GM23338 (cell line): ENCODE measurements around the gene LRMDA. TPM values are rescaled to one million over a fixed set of nuclear protein-coding genes. Genes with fewer than 3 reads are reported as not detected.

Source experiments
- ATAC-seq: fragments of 200-7000 bp; cut with Tn5 transposase; 3 replicates; pipeline ENCODE4 v1.9.1; 2020
- DNase-seq: peaks from one replicate; pipeline ENCODE4 v3.0.0-alpha.2; 2015; ENCODE audit warnings: low spot score
- H2AFZ ChIP-seq: fragments of 200-600 bp; sonication (generic); 2 replicates; pipeline ENCODE4 v1.8.0; 2016; ENCODE audit warnings: antibody characterized with exemption, mild to moderate bottlenecking, moderate library complexity
- H3F3A ChIP-seq: fragments of 200-600 bp; sonication (generic); replicated peaks from 2 replicates; pipeline ENCODE4 v1.8.0; 2017; ENCODE audit warnings: antibody characterized with exemption, mixed run types, low read depth
- H3K27ac ChIP-seq: fragments of 200-600 bp; sonication (generic); 2 replicates; pipeline ENCODE4 v1.6.1; 2016; ENCODE audit warnings: low read depth
- H3K27me3 ChIP-seq: fragments of 200-600 bp; sonication (generic); 2 replicates; pipeline ENCODE4 v1.8.0; 2016; ENCODE audit warnings: mild to moderate bottlenecking, mixed run types, moderate library complexity; ENCODE audit not compliant: insufficient read depth
- H3K36me3 ChIP-seq: fragments of 200-600 bp; sonication (generic); 2 replicates; pipeline ENCODE4 v1.8.0; 2016; ENCODE audit warnings: mild to moderate bottlenecking; ENCODE audit not compliant: insufficient read depth
- H3K4me1 ChIP-seq: fragments of 200-600 bp; sonication (generic); 2 replicates; pipeline ENCODE4 v1.8.0; 2016; ENCODE audit warnings: mild to moderate bottlenecking, moderate library complexity; ENCODE audit not compliant: insufficient read depth
- H3K4me2 ChIP-seq: fragments of 200-600 bp; sonication (generic); 2 replicates; pipeline ENCODE4 v1.7.1; 2017; ENCODE audit warnings: mixed run types
- H3K4me3 ChIP-seq: fragments of 200-600 bp; sonication (generic); 2 replicates; pipeline ENCODE4 v1.6.1; 2016; ENCODE audit warnings: mixed run types
- H3K79me2 ChIP-seq: fragments of 200-600 bp; sonication (generic); replicated peaks from 2 replicates; pipeline ENCODE4 v1.8.0; 2017; ENCODE audit warnings: mild to moderate bottlenecking; ENCODE audit not compliant: insufficient read depth
- H3K9me2 ChIP-seq: fragments of 200-600 bp; sonication (generic); 2 replicates; pipeline ENCODE4 v1.8.0; 2017; ENCODE audit not compliant: insufficient read depth
- H4K20me1 ChIP-seq: fragments of 200-600 bp; sonication (generic); replicated peaks from 2 replicates; pipeline ENCODE4 v1.8.0; 2017; ENCODE audit warnings: mild to moderate bottlenecking; ENCODE audit not compliant: insufficient read depth
- H3K27ac Mint-ChIP-seq: 2 replicates; pipeline ENCODE4 v1.8.0; 2020; ENCODE audit warnings: inconsistent platforms, mild to moderate bottlenecking, moderate library complexity, mixed read lengths
- H3K27me3 Mint-ChIP-seq: 3 replicates; pipeline ENCODE4 v1.8.0; 2022; ENCODE audit warnings: low read depth, mild to moderate bottlenecking, moderate library complexity, mixed read lengths, inconsistent platforms; ENCODE audit not compliant: insufficient read depth, poor library complexity
- H3K36me3 Mint-ChIP-seq: 3 replicates; pipeline ENCODE4 v1.8.0; 2021; ENCODE audit warnings: low read depth, mild to moderate bottlenecking, inconsistent platforms, moderate library complexity, mixed read lengths
- H3K4me1 Mint-ChIP-seq: 3 replicates; pipeline ENCODE4 v1.8.0; 2020; ENCODE audit warnings: mild to moderate bottlenecking, inconsistent platforms, mixed read lengths
- H3K4me3 Mint-ChIP-seq: 3 replicates; pipeline ENCODE4 v1.8.0; 2021; ENCODE audit warnings: moderate library complexity, mild to moderate bottlenecking, inconsistent platforms, mixed read lengths
- H3K9me3 Mint-ChIP-seq: 3 replicates; pipeline ENCODE4 v1.8.0; 2020; ENCODE audit warnings: moderate library complexity, mild to moderate bottlenecking, inconsistent platforms, mixed read lengths
- CREB1 ChIP-seq: fragments of 250-450 bp; sonication (Bioruptor Pico); IDR thresholded peaks from 2 replicates; pipeline ENCODE4 v1.5.0; 2020; ENCODE audit warnings: low read depth, mild to moderate bottlenecking, moderate library complexity
- CTCF ChIP-seq, 2 experiments: fragments of 200-600 bp in 1 of 2; sonication (generic) in 1 of 2; conservative IDR thresholded peaks; 2 replicates each; pipeline versions ENCODE4 v1.5.1 to v1.6.1; 2016 to 2017; ENCODE audit warnings: antibody characterized with exemption in 2 of 2, low read depth in 2 of 2, mild to moderate bottlenecking in 2 of 2, moderate library complexity in 1 of 2
- ETS1 ChIP-seq: IDR thresholded peaks from 2 replicates; pipeline ENCODE4 v1.6.1; 2016; ENCODE audit warnings: antibody characterized with exemption
- EZH2 ChIP-seq: fragments of 200-600 bp; sonication (generic); IDR thresholded peaks from one replicate; pipeline ENCODE4 v1.8.0; 2017; ENCODE audit warnings: antibody characterized with exemption, mild to moderate bottlenecking, low read depth; ENCODE audit not compliant: unreplicated experiment
- NANOG ChIP-seq: IDR thresholded peaks from 2 replicates; pipeline ENCODE4 v1.6.1; 2016; ENCODE audit warnings: antibody characterized with exemption, borderline replicate concordance
- POLR2AphosphoS5 ChIP-seq: IDR thresholded peaks from 2 replicates; pipeline ENCODE4 v1.6.1; 2016; ENCODE audit warnings: antibody characterized with exemption, low read depth
- STAT1 ChIP-seq: IDR thresholded peaks from one replicate; pipeline ENCODE4 v1.6.1; 2016; ENCODE audit warnings: antibody characterized with exemption; ENCODE audit not compliant: unreplicated experiment
- ZNF114 ChIP-seq: fragments of 250-450 bp; sonication (Bioruptor Pico); IDR thresholded peaks from 2 replicates; pipeline ENCODE4 v1.5.0; 2020; ENCODE audit warnings: mild to moderate bottlenecking, moderate library complexity
- ZNF331 ChIP-seq: fragments of 250-450 bp; sonication (Bioruptor Pico); IDR thresholded peaks from 2 replicates; pipeline ENCODE4 v1.5.0; 2020; ENCODE audit warnings: low read depth, mild to moderate bottlenecking, moderate library complexity
- ZNF462 ChIP-seq: fragments of 250-450 bp; sonication (Bioruptor Pico); IDR thresholded peaks from 2 replicates; pipeline ENCODE4 v1.5.0; 2020; ENCODE audit warnings: mild to moderate bottlenecking, moderate library complexity
- polyA plus RNA-seq: library from polyadenylated mRNA; unstranded; fragments of >200 nt; fragmentation: Nextera tagmentation; extraction: Ambion mirVana; gene quantifications from 2 replicates; pipeline ENCODE4 v1.2.1, GENCODE V29; 2016
- total RNA-seq: library from RNA; depleted of rRNA; stranded (reverse); fragments of >200 nt; shearing (Covaris generic); gene quantifications from 2 replicates; pipeline ENCODE4 v1.2.3, GENCODE V29; 2014

The LRMDA gene
- total and polyA plus RNA-seq, 2 experiments from 2014 or later = 0.90 to 1.8 TPM

GRCh38 chr10:76115471-76116155 lies 684.2 kb downstream of the LRMDA start:
- Histone ChIP-seq H3K9me2 (peaks cover 7% of the 10 kb centered on the region; the same call in 1 of the 2 replicates), H3K4me2 (no peak overlapping the region), H3K36me3 (no peaks in the 10 kb centered on the region), H3K27ac (no peak overlapping the region), H4K20me1 (no peaks in the 10 kb centered on the region), H3K79me2 (no peaks in the 10 kb centered on the region), H3K4me1 (peaks cover 14% of the 10 kb centered on the region), H3K4me3 (no peak overlapping the region), H2AFZ (peak overlapping the region; percentile 47; the same call in 1 of the 2 replicates), H3K27me3 (peaks cover 18% of the 10 kb centered on the region; the same call in 1 of the 2 replicates), H3F3A (no peaks in the 10 kb centered on the region)
- Mint-ChIP-seq H3K4me3 (no peak overlapping the region), H3K27ac (no peak overlapping the region), H3K27me3 (peaks cover 16% of the 10 kb centered on the region), H3K4me1 (peaks cover 16% of the 10 kb centered on the region), H3K36me3 (no peaks in the 10 kb centered on the region), H3K9me3 (no peaks in the 10 kb centered on the region)
- ATAC-seq (no peak), DNase-seq (no peak)
- TF ChIP-seq ZNF114 (CRISPR knock-in tag) (no peak), CREB1 (no peak), STAT1 (no peak), ETS1 (no peak), EZH2 (no peak)

GRCh38 chr10:76116523-76116922 lies 685.1 kb downstream of the LRMDA start:
- Histone ChIP-seq H3F3A (no peaks in the 10 kb centered on the region), H3K79me2 (no peaks in the 10 kb centered on the region), H3K9me2 (peaks cover 14% of the 10 kb centered on the region; the same call in 1 of the 2 replicates), H3K27me3 (peaks cover 13% of the 10 kb centered on the region; the same call in 1 of the 2 replicates), H2AFZ (no peak overlapping the region), H3K4me2 (no peak overlapping the region), H3K4me3 (no peak overlapping the region), H3K36me3 (no peaks in the 10 kb centered on the region), H4K20me1 (no peaks in the 10 kb centered on the region), H3K27ac (no peak overlapping the region), H3K4me1 (peaks cover 9% of the 10 kb centered on the region)
- Mint-ChIP-seq H3K27ac (no peak overlapping the region), H3K4me3 (no peak overlapping the region), H3K4me1 (peaks cover 16% of the 10 kb centered on the region), H3K36me3 (no peaks in the 10 kb centered on the region), H3K9me3 (no peaks in the 10 kb centered on the region), H3K27me3 (peaks cover 14% of the 10 kb centered on the region)
- DNase-seq (no peak), ATAC-seq (no peak)
- no peak for TF ChIP-seq POLR2AphosphoS5
- no peak for TF ChIP-seq CTCF (conservative IDR thresholded peaks at IDR 0.05; ENCODE audit: low read depth in 2 of 2)
- TF ChIP-seq ZNF114 (CRISPR knock-in tag) = no peak
- no peak for TF ChIP-seq NANOG
- TF ChIP-seq ZNF462 (CRISPR knock-in tag) = no peak
- TF ChIP-seq ETS1 = no peak
- no peak for TF ChIP-seq EZH2
- TF ChIP-seq ZNF331 (CRISPR knock-in tag) = no peak
